Upper lobe of left lung (tissue), 6 donors: ENCODE results near the gene APOE. TPM values are rescaled to one million over a fixed set of nuclear protein-coding genes. Genes with fewer than 3 reads are reported as not detected.
A peak's percentile ranks its signal among the peaks of the same experiment; 100 is the strongest.
"Not testable (repeated sequence)": the region's sequence is repeated elsewhere in the genome, so short reads cannot be mapped to it uniquely, and the experiment has no call there.

Experiments
- ATAC-seq, 2 donors: fragments of 200-7000 bp; cut with Tn5 transposase; one replicate each; pipeline ENCODE4 v1.9.1; 2022; ENCODE audit warnings: mild to moderate bottlenecking in 2 of 2, moderate library complexity in 2 of 2; ENCODE audit not compliant: low FRiP score in 2 of 2
- DNase-seq, 2 donors: peaks; one replicate each; pipeline ENCODE4 v3.0.0-alpha.2; 2019 to 2020
- H3K27ac ChIP-seq, 4 donors: fragments of 200-600 bp; sonication (generic); one replicate each; pipeline ENCODE4 v1.5.1; 2016 to 2019
- H3K27me3 ChIP-seq, 4 donors: fragments of 200-600 bp; sonication (generic); one replicate each; pipeline ENCODE4 v1.5.1; 2017 to 2019
- H3K36me3 ChIP-seq, 4 donors: fragments of 200-600 bp; sonication (generic); one replicate each; pipeline ENCODE4 v1.5.1; 2016 to 2019
- H3K4me1 ChIP-seq, 4 donors: fragments of 200-600 bp; sonication (generic); one replicate each; pipeline ENCODE4 v1.5.1; 2018 to 2019
- H3K4me3 ChIP-seq, 4 donors: fragments of 200-600 bp; sonication (generic); one replicate each; pipeline ENCODE4 v1.5.1; 2017 to 2019; ENCODE audit warnings: mild to moderate bottlenecking in 2 of 4, moderate library complexity in 1 of 4
- H3K9me3 ChIP-seq, 4 donors: fragments of 200-600 bp; sonication (generic); one replicate each; pipeline ENCODE4 v1.5.1; 2018 to 2019
- EP300 ChIP-seq, 4 donors: sonication (generic); formaldehyde crosslinking; IDR thresholded peaks; one replicate each; pipeline ENCODE4 v1.5.1; 2017; ENCODE audit warnings: antibody characterized with exemption in 4 of 4, control low read depth in 2 of 4
- POLR2A ChIP-seq, 4 donors: fragments of 450-650 bp; IDR thresholded peaks; one replicate each; pipeline ENCODE4 v1.5.1; 2016 to 2017; ENCODE audit warnings: antibody characterized with exemption in 4 of 4, mild to moderate bottlenecking in 2 of 4
- POLR2AphosphoS5 ChIP-seq, 2 donors: sonication (generic); formaldehyde crosslinking; IDR thresholded peaks; one replicate each; pipeline ENCODE4 v1.5.1; 2017; ENCODE audit warnings: antibody characterized with exemption in 2 of 2
- WGBS, 2 donors: methylation state at CpG; one replicate each; pipeline ENCODE4 v1.1.5; 2017 to 2018; 5-methylcytosine and 5-hydroxymethylcytosine counted together
- total RNA-seq, 6 donors: library from RNA; depleted of rRNA in 4 of 6; stranded (reverse); fragments of >200 nt in 4 of 6; gene quantifications; one replicate each; pipeline versions ENCODE4 v1.1.0 to v1.2.1, GENCODE V29; 2016 to 2021
- TF ChIP-seq, protein P1 (sequence below), 6 experiments: fragments of 450-650 bp in 4 of 6; fragments of 200-600 bp in 2 of 6; sonication (generic) in 2 of 6; IDR thresholded peaks; one replicate each; pipeline ENCODE4 v1.5.1; 2016 to 2019; ENCODE audit warnings: antibody characterized with exemption in 6 of 6
- donor health status: DM: no; HTN: no; CAD: no; lungs with moderate emphysema.
- donor health status: DM: no; HTN: yes; CAD: no; lungs with severe emphysema.

Gene APOE
- total RNA-seq, 6 donors from 2014 or later: 256 to 1,773 (median 644) TPM

DNA sequence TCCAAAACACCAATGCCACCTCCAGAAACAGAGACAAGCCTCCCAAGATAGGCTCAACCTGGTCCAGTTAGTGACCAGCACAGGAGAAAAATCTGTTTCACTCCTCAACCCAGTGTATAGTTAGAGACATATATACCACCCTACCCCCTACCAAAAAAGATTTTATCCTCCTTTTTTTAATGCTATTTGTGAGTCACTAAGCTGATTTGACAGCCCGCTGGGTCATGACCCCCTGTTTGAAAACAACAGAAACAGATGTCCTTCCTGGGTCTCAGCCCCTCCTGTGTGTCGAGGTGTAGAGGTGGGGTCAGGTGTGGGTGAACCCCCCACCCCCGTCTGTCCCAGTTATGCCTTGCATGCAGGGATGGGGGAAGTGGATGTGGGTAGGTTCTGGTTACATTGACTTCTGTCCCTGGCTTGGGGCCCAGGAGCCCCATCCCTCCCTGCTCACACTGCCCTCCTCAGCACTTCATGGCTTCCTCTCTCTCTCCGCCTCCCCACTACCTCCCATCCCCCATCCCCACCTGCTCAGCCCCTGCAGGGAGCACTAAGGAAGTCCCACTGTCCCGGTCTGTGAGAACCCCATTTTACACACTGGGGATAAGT, 28.6 kb upstream of the APOE start:
- no peaks in the 10 kb centered on the region for H3K27me3 ChIP-seq
- H3K9me3 ChIP-seq: no peaks in the 10 kb centered on the region
- whole genome bisulfite sequencing, 2 donors: 66 to 78% methylated on average over 3 to 5 of the region's 5 CpGs
- H3K4me3 ChIP-seq: no peak overlapping the region
- no peak overlapping the region for H3K27ac ChIP-seq
- peaks cover 0 to 5% (median 0%) of the 10 kb centered on the region in 4 donors for H3K4me1 ChIP-seq
- H3K36me3 ChIP-seq: peaks cover 24 to 75% (median 55%) of the 10 kb centered on the region in 4 donors
- no peak for ATAC-seq
- no peak for TF ChIP-seq POLR2AphosphoS5 (IDR thresholded peaks at IDR 0.05)
- no peak for TF ChIP-seq POLR2A (IDR thresholded peaks at IDR 0.05)
- TF ChIP-seq, protein P1, sequence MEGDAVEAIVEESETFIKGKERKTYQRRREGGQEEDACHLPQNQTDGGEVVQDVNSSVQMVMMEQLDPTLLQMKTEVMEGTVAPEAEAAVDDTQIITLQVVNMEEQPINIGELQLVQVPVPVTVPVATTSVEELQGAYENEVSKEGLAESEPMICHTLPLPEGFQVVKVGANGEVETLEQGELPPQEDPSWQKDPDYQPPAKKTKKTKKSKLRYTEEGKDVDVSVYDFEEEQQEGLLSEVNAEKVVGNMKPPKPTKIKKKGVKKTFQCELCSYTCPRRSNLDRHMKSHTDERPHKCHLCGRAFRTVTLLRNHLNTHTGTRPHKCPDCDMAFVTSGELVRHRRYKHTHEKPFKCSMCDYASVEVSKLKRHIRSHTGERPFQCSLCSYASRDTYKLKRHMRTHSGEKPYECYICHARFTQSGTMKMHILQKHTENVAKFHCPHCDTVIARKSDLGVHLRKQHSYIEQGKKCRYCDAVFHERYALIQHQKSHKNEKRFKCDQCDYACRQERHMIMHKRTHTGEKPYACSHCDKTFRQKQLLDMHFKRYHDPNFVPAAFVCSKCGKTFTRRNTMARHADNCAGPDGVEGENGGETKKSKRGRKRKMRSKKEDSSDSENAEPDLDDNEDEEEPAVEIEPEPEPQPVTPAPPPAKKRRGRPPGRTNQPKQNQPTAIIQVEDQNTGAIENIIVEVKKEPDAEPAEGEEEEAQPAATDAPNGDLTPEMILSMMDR (IDR thresholded peaks at IDR 0.05): no peak
- no peak for TF ChIP-seq EP300 (IDR thresholded peaks at IDR 0.05)
- DNase-seq: no peak

DNA sequence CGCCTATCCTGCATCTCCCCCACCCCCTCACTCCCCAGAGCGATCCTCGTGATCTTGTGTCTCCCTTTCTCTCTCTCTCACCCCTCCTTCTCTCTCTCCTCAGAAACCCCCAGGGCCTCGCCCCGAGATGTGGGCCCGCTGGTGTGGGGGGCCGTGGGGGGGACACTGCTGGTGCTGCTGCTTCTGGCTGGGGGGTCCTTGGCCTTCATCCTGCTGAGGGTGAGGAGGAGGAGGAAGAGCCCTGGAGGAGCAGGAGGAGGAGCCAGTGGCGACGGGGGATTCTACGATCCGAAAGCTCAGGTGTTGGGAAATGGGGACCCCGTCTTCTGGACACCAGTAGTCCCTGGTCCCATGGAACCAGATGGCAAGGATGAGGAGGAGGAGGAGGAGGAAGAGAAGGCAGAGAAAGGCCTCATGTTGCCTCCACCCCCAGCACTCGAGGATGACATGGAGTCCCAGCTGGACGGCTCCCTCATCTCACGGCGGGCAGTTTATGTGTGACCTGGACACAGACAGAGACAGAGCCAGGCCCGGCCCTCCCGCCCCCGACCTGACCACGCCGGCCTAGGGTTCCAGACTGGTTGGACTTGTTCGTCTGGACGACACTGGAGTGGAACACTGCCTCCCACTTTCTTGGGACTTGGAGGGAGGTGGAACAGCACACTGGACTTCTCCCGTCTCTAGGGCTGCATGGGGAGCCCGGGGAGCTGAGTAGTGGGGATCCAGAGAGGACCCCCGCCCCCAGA, 27.3 kb upstream of the APOE start:
- ATAC-seq (no peak), DNase-seq (no peak)
- TF ChIP-seq POLR2AphosphoS5 (IDR thresholded peaks at IDR 0.05) (no peak), POLR2A (IDR thresholded peaks at IDR 0.05) (no peak)
- TF ChIP-seq, protein P1 (IDR thresholded peaks at IDR 0.05): no peak
- no peak overlapping the region for H3K27ac ChIP-seq
- no peak overlapping the region for H3K4me3 ChIP-seq
- H3K4me1 ChIP-seq: peaks cover 0 to 5% (median 0%) of the 10 kb centered on the region in 4 donors
- WGBS, 2 donors: 83 to 89% methylated on average over 13 to 26 of the region's 26 CpGs
- peaks cover 17 to 69% (median 50%) of the 10 kb centered on the region in 4 donors for H3K36me3 ChIP-seq
- H3K27me3 ChIP-seq: no peaks in the 10 kb centered on the region
- H3K9me3 ChIP-seq: no peaks in the 10 kb centered on the region

- ATAC-seq: no peak
These were observed 26.1 kb upstream of the APOE start for GRCh38 chr19:44879309-44880065.

GRCh38 chr19:44882063-44882462, 23.5 kb upstream of the APOE start:
- WGBS, 2 donors: 90 to 92% methylated on average over 15 of the region's 15 CpGs
- Histone ChIP-seq H3K36me3 (peaks cover 4 to 61% (median 39%) of the 10 kb centered on the region in 4 donors), H3K4me3 (no peak overlapping the region), H3K27ac (no peak overlapping the region), H3K9me3 (no peaks in the 10 kb centered on the region), H3K27me3 (no peaks in the 10 kb centered on the region), H3K4me1 (peaks cover 0 to 5% (median 0%) of the 10 kb centered on the region in 4 donors)
- ATAC-seq (no peak), DNase-seq (no peak)
- TF ChIP-seq EP300 (IDR thresholded peaks at IDR 0.05) (no peak), POLR2A (IDR thresholded peaks at IDR 0.05) (no peak)
- TF ChIP-seq, protein P1 (IDR thresholded peaks at IDR 0.05): no peak

More at GRCh38 chr19:44879309-44880065, 26.1 kb upstream of the APOE start:
- Histone ChIP-seq H3K36me3 (peaks cover 12 to 66% (median 44%) of the 10 kb centered on the region in 4 donors), H3K9me3 (no peaks in the 10 kb centered on the region), H3K27ac (peak overlapping the region; percentile 17 to 58 (median 36)), H3K4me3 (no peak overlapping the region), H3K27me3 (no peaks in the 10 kb centered on the region), H3K4me1 (peaks cover 0 to 5% (median 0%) of the 10 kb centered on the region in 4 donors)
- WGBS, 2 donors: 72 to 79% methylated on average over 9 to 16 of the region's 18 CpGs
- DNase-seq: no peak
- TF ChIP-seq, protein P1 (IDR thresholded peaks at IDR 0.05): no peak
- TF ChIP-seq EP300 (IDR thresholded peaks at IDR 0.05) (no peak), POLR2AphosphoS5 (IDR thresholded peaks at IDR 0.05) (no peak), POLR2A (IDR thresholded peaks at IDR 0.05) (no peak)

- not testable (repeated sequence) for H3K27me3 ChIP-seq, H3K4me1 ChIP-seq, ATAC-seq, H3K27ac ChIP-seq, H3K9me3 ChIP-seq, H3K4me3 ChIP-seq, DNase-seq
- WGBS, 2 donors: 93 to 95% methylated on average over 19 of the region's 19 CpGs
- peaks cover 0 to 61% (median 44%) of the 10 kb centered on the region in 4 donors for H3K36me3 ChIP-seq
These were observed 22.8 kb upstream of the APOE start for GRCh38 chr19:44882619-44883397.
